SKM-1 (cell line): ENCODE data around the gene ROR2.

Source experiments
- DNase-seq: peaks from one replicate; lab custom pipeline; 2025; ENCODE audit not compliant: unreplicated experiment; lab: John Stamatoyannopoulos, UW

The ROR2 gene

GRCh38 chr9:91753711-91754110, 196.3 kb downstream of the ROR2 start:
- DNase-seq, result no peak

- DNase-seq, result no peak
These were observed 198.1 kb downstream of the ROR2 start for GRCh38 chr9:91751922-91752321.

- DNase-seq, result no peak
These were observed 199.7 kb downstream of the ROR2 start for GRCh38 chr9:91750343-91750742.

- no peak for DNase-seq
These were observed 203.1 kb downstream of the ROR2 start for GRCh38 chr9:91746904-91747303.

- no peak for DNase-seq
These were observed 203.7 kb downstream of the ROR2 start for GRCh38 chr9:91746357-91746756.

- no peak for DNase-seq
These were observed 205.9 kb downstream of the ROR2 start for GRCh38 chr9:91744114-91744513.

GRCh38 chr9:91741522-91741921, 208.5 kb downstream of the ROR2 start:
- DNase-seq, result no peak

- DNase-seq, result no peak
These were observed 209.3 kb downstream of the ROR2 start for GRCh38 chr9:91740701-91741100.

- DNase-seq, result no peak
These were observed 213.0 kb downstream of the ROR2 start for GRCh38 chr9:91736898-91737601.

- no peak for DNase-seq
These were observed 213.7 kb downstream of the ROR2 start for GRCh38 chr9:91736311-91736710.

- no peak for DNase-seq
These were observed 215.0 kb downstream of the ROR2 start for GRCh38 chr9:91735049-91735448.

- DNase-seq, result no peak
These were observed 215.6 kb downstream of the ROR2 start for GRCh38 chr9:91734371-91734981.

- DNase-seq, result no peak
These were observed 216.9 kb downstream of the ROR2 start for GRCh38 chr9:91733006-91733624.

GRCh38 chr9:91732187-91733005, 217.6 kb downstream of the ROR2 start:
- no peak for DNase-seq

- DNase-seq, result no peak
These were observed 219.2 kb downstream of the ROR2 start for GRCh38 chr9:91730806-91731205.

- no peak for DNase-seq
These were observed 220.5 kb downstream of the ROR2 start for GRCh38 chr9:91729558-91729842.

GRCh38 chr9:91727972-91728371, 222.1 kb downstream of the ROR2 start:
- no peak for DNase-seq

GRCh38 chr9:91727316-91727861, 222.6 kb downstream of the ROR2 start:
- DNase-seq, result no peak

- no peak for DNase-seq
These were observed 223.5 kb downstream of the ROR2 start for GRCh38 chr9:91726406-91727100.

- no peak for DNase-seq
These were observed 224.4 kb downstream of the ROR2 start for GRCh38 chr9:91725651-91726050.
